ENCODE results near the gene SLC44A2. TPM values are rescaled to one million over a fixed set of nuclear protein-coding genes. Genes with fewer than 3 reads are reported as not detected.

SLC44A2 gene
- total and polyA plus RNA-seq, 3 experiments from 2014 or later: 70.5 to 285 (median 88.2) TPM

GRCh38 chr19:10678813-10679212 lies 53.5 kb downstream of the SLC44A2 start:
- Histone ChIP-seq H3K27me3 (ENCODE audit: insufficient read depth, low read length, poor library complexity, severe bottlenecking) (no peaks in the 10 kb centered on the region), H3K4me1 (ENCODE audit: insufficient read depth, low read length) (no peaks in the 10 kb centered on the region), H3K4me3 (ENCODE audit: low read length) (no peak overlapping the region), H3K9me3 (ENCODE audit: low read length) (no peaks in the 10 kb centered on the region), H3K36me3 (ENCODE audit: insufficient read depth, low read length) (peaks cover 78% of the 10 kb centered on the region), H3K27ac (ENCODE audit: low read depth, low read length) (no peak overlapping the region)
- no peak overlapping the region for H3K27ac Mint-ChIP-seq
- no peak for DNase-seq
- H3K27me3 Mint-ChIP-seq: no peaks in the 10 kb centered on the region
- POLR2A ChIA-PET: no interaction called here
- peaks cover 0 to 3% (median 0%) of the 10 kb centered on the region in 3 donors for H3K4me1 Mint-ChIP-seq
- peaks cover 0 to 89% (median 16%) of the 10 kb centered on the region in 3 donors for H3K36me3 Mint-ChIP-seq
- H3K9me3 Mint-ChIP-seq: no peaks in the 10 kb centered on the region
- no peak overlapping the region for H3K4me3 Mint-ChIP-seq
- CTCF ChIA-PET: interaction anchor here (1.1 to 1.4 kb wide), 2 partner anchors 21 to 186 kb away, joined by 3 to 6 read pairs; no protein-coding TSS in a partner anchor

GRCh38 chr19:10679743-10680142 lies 54.4 kb downstream of the SLC44A2 start:
- Mint-ChIP-seq H3K4me1 (peaks cover 0 to 3% (median 0%) of the 10 kb centered on the region in 3 donors), H3K36me3 (peaks cover 0 to 93% (median 21%) of the 10 kb centered on the region in 3 donors), H3K27me3 (no peaks in the 10 kb centered on the region), H3K9me3 (no peaks in the 10 kb centered on the region), H3K27ac (no peak overlapping the region), H3K4me3 (no peak overlapping the region)
- Histone ChIP-seq H3K9me3 (ENCODE audit: low read length) (no peaks in the 10 kb centered on the region), H3K4me1 (ENCODE audit: insufficient read depth, low read length) (no peaks in the 10 kb centered on the region), H3K27ac (ENCODE audit: low read depth, low read length) (no peak overlapping the region), H3K36me3 (ENCODE audit: insufficient read depth, low read length) (peaks cover 86% of the 10 kb centered on the region), H3K27me3 (ENCODE audit: insufficient read depth, low read length, poor library complexity, severe bottlenecking) (no peaks in the 10 kb centered on the region), H3K4me3 (ENCODE audit: low read length) (no peak overlapping the region)
- POLR2A ChIA-PET: no interaction called here
- CTCF ChIA-PET: interaction anchor here (1.1 to 1.4 kb wide), 3 partner anchors 18 to 185 kb away, joined by 3 to 6 read pairs (median 3); no protein-coding TSS in a partner anchor
- no peak for DNase-seq

GRCh38 chr19:10680545-10681135 lies 55.3 kb downstream of the SLC44A2 start:
- Histone ChIP-seq H3K9me3 (ENCODE audit: low read length) (no peaks in the 10 kb centered on the region), H3K27ac (ENCODE audit: low read depth, low read length) (no peak overlapping the region), H3K4me1 (ENCODE audit: insufficient read depth, low read length) (no peaks in the 10 kb centered on the region), H3K36me3 (ENCODE audit: insufficient read depth, low read length) (peaks cover 92% of the 10 kb centered on the region), H3K27me3 (ENCODE audit: insufficient read depth, low read length, poor library complexity, severe bottlenecking) (no peaks in the 10 kb centered on the region), H3K4me3 (ENCODE audit: low read length) (no peak overlapping the region)
- Mint-ChIP-seq H3K4me3 (no peak overlapping the region), H3K9me3 (no peaks in the 10 kb centered on the region), H3K4me1 (peaks cover 0 to 3% (median 0%) of the 10 kb centered on the region in 3 donors), H3K36me3 (peaks cover 0 to 93% (median 18%) of the 10 kb centered on the region in 3 donors), H3K27ac (no peak overlapping the region), H3K27me3 (no peaks in the 10 kb centered on the region)
- CTCF ChIA-PET: interaction anchor here (1.4 kb wide), 1 partner anchor 19 kb away, joined by 3 read pairs; no protein-coding TSS in a partner anchor
- POLR2A ChIA-PET: no interaction called here
- no peak for DNase-seq

GRCh38 chr19:10681658-10682057 lies 56.3 kb downstream of the SLC44A2 start:
- no peak overlapping the region for H3K27ac ChIP-seq (ENCODE audit: low read depth, low read length)
- H3K4me1 ChIP-seq (ENCODE audit: insufficient read depth, low read length): no peaks in the 10 kb centered on the region
- peaks cover 0 to 3% (median 0%) of the 10 kb centered on the region in 3 donors for H3K4me1 Mint-ChIP-seq
- peaks cover 95% of the 10 kb centered on the region for H3K36me3 ChIP-seq (ENCODE audit: insufficient read depth, low read length)
- H3K27me3 ChIP-seq (ENCODE audit: insufficient read depth, low read length, poor library complexity, severe bottlenecking): no peaks in the 10 kb centered on the region
- H3K36me3 Mint-ChIP-seq: peaks cover 0 to 95% (median 15%) of the 10 kb centered on the region in 3 donors
- ChIA-PET CTCF (interaction anchor here (1.4 kb wide), 1 partner anchor 18 kb away, joined by 3 read pairs; no protein-coding TSS in a partner anchor), POLR2A (interaction anchor here (0.9 kb wide), 1 partner anchor 20 kb away, joined by 3 read pairs; no protein-coding TSS in a partner anchor)
- H3K27me3 Mint-ChIP-seq: no peaks in the 10 kb centered on the region
- no peaks in the 10 kb centered on the region for H3K9me3 Mint-ChIP-seq
- no peak overlapping the region for H3K4me3 ChIP-seq (ENCODE audit: low read length)
- no peaks in the 10 kb centered on the region for H3K9me3 ChIP-seq (ENCODE audit: low read length)
- H3K4me3 Mint-ChIP-seq: no peak overlapping the region
- H3K27ac Mint-ChIP-seq: peak overlapping the region in 1 of 8 donors; percentile 85
- no peak for DNase-seq

- Mint-ChIP-seq H3K9me3 (no peaks in the 10 kb centered on the region), H3K27ac (peak overlapping the region in 1 of 8 donors; percentile 36), H3K36me3 (peaks cover 0 to 95% (median 13%) of the 10 kb centered on the region in 3 donors), H3K4me1 (peaks cover 0 to 3% (median 0%) of the 10 kb centered on the region in 3 donors), H3K4me3 (peak overlapping the region in 1 of 7 donors; percentile 48), H3K27me3 (no peaks in the 10 kb centered on the region)
- no peak overlapping the region for H3K27ac ChIP-seq (ENCODE audit: low read depth, low read length)
- H3K4me1 ChIP-seq (ENCODE audit: insufficient read depth, low read length): no peaks in the 10 kb centered on the region
- no peak overlapping the region for H3K4me3 ChIP-seq (ENCODE audit: low read length)
- no peaks in the 10 kb centered on the region for H3K9me3 ChIP-seq (ENCODE audit: low read length)
- ChIA-PET CTCF (interaction anchor here (1.2 to 1.4 kb wide), 2 partner anchors 17 to 19 kb away, joined by 3 read pairs; partner anchors contain the start of gene QTRT1), POLR2A (interaction anchor here (0.9 kb wide), 1 partner anchor 19 kb away, joined by 3 read pairs; no protein-coding TSS in a partner anchor)
- H3K27me3 ChIP-seq (ENCODE audit: insufficient read depth, low read length, poor library complexity, severe bottlenecking): no peaks in the 10 kb centered on the region
- peaks cover 90% of the 10 kb centered on the region for H3K36me3 ChIP-seq (ENCODE audit: insufficient read depth, low read length)
- no peak for DNase-seq
These were observed 57.2 kb downstream of the SLC44A2 start for GRCh38 chr19:10682397-10683063.

GRCh38 chr19:10683064-10683426 lies 57.7 kb downstream of the SLC44A2 start:
- no peak for DNase-seq
- Mint-ChIP-seq H3K27ac (no peak overlapping the region), H3K4me3 (peak overlapping the region in 1 of 7 donors; percentile 48), H3K27me3 (no peaks in the 10 kb centered on the region), H3K4me1 (peaks cover 0 to 3% (median 0%) of the 10 kb centered on the region in 3 donors), H3K9me3 (no peaks in the 10 kb centered on the region), H3K36me3 (peaks cover 0 to 95% (median 13%) of the 10 kb centered on the region in 3 donors)
- Histone ChIP-seq H3K9me3 (ENCODE audit: low read length) (no peaks in the 10 kb centered on the region), H3K4me1 (ENCODE audit: insufficient read depth, low read length) (no peaks in the 10 kb centered on the region), H3K27me3 (ENCODE audit: insufficient read depth, low read length, poor library complexity, severe bottlenecking) (no peaks in the 10 kb centered on the region), H3K27ac (ENCODE audit: low read depth, low read length) (no peak overlapping the region), H3K4me3 (ENCODE audit: low read length) (no peak overlapping the region), H3K36me3 (ENCODE audit: insufficient read depth, low read length) (peaks cover 85% of the 10 kb centered on the region)
- CTCF ChIA-PET: interaction anchor here (1.2 kb wide), 1 partner anchor 19 kb away, joined by 3 read pairs; the partner anchor contains the start of gene QTRT1
- POLR2A ChIA-PET: no interaction called here

GRCh38 chr19:10683582-10683981 lies 58.2 kb downstream of the SLC44A2 start:
- DNase-seq: no peak
- no peaks in the 10 kb centered on the region for H3K27me3 ChIP-seq (ENCODE audit: insufficient read depth, low read length, poor library complexity, severe bottlenecking)
- H3K36me3 ChIP-seq (ENCODE audit: insufficient read depth, low read length): peaks cover 80% of the 10 kb centered on the region
- no peaks in the 10 kb centered on the region for H3K9me3 Mint-ChIP-seq
- peaks cover 0 to 3% (median 0%) of the 10 kb centered on the region in 3 donors for H3K4me1 Mint-ChIP-seq
- H3K4me3 ChIP-seq (ENCODE audit: low read length): no peak overlapping the region
- no peaks in the 10 kb centered on the region for H3K4me1 ChIP-seq (ENCODE audit: insufficient read depth, low read length)
- CTCF ChIA-PET: no interaction called here
- H3K27me3 Mint-ChIP-seq: no peaks in the 10 kb centered on the region
- no peak overlapping the region for H3K4me3 Mint-ChIP-seq
- H3K36me3 Mint-ChIP-seq: peaks cover 0 to 95% (median 13%) of the 10 kb centered on the region in 3 donors
- H3K27ac ChIP-seq (ENCODE audit: low read depth, low read length): no peak overlapping the region
- H3K27ac Mint-ChIP-seq: peak overlapping the region in 1 of 8 donors; percentile 73
- POLR2A ChIA-PET: no interaction called here
- H3K9me3 ChIP-seq (ENCODE audit: low read length): no peaks in the 10 kb centered on the region

GRCh38 chr19:10685210-10685609 lies 59.9 kb downstream of the SLC44A2 start:
- peaks cover 0 to 3% (median 0%) of the 10 kb centered on the region in 3 donors for H3K4me1 Mint-ChIP-seq
- H3K27ac ChIP-seq (ENCODE audit: low read depth, low read length): no peak overlapping the region
- peaks cover 0 to 96% (median 17%) of the 10 kb centered on the region in 3 donors for H3K36me3 Mint-ChIP-seq
- H3K4me1 ChIP-seq (ENCODE audit: insufficient read depth, low read length): no peaks in the 10 kb centered on the region
- H3K9me3 ChIP-seq (ENCODE audit: low read length): no peaks in the 10 kb centered on the region
- POLR2A ChIA-PET: no interaction called here
- H3K4me3 ChIP-seq (ENCODE audit: low read length): no peak overlapping the region
- CTCF ChIA-PET: no interaction called here
- no peaks in the 10 kb centered on the region for H3K27me3 ChIP-seq (ENCODE audit: insufficient read depth, low read length, poor library complexity, severe bottlenecking)
- H3K27ac Mint-ChIP-seq: no peak overlapping the region
- H3K27me3 Mint-ChIP-seq: no peaks in the 10 kb centered on the region
- H3K4me3 Mint-ChIP-seq: no peak overlapping the region
- H3K36me3 ChIP-seq (ENCODE audit: insufficient read depth, low read length): peaks cover 70% of the 10 kb centered on the region
- H3K9me3 Mint-ChIP-seq: no peaks in the 10 kb centered on the region
- DNase-seq: no peak
